GM18508 (cell line): Measurements from ENCODE around the gene FGF18.

Source experiments
- ATAC-seq: cut with Tn5 transposase; IDR thresholded peaks from one replicate; pipeline ENCODE4 v1.9.1; 2021; ENCODE audit warnings: moderate number of reproducible peaks; ENCODE audit not compliant: insufficient read depth, unreplicated experiment

FGF18 gene

DNA sequence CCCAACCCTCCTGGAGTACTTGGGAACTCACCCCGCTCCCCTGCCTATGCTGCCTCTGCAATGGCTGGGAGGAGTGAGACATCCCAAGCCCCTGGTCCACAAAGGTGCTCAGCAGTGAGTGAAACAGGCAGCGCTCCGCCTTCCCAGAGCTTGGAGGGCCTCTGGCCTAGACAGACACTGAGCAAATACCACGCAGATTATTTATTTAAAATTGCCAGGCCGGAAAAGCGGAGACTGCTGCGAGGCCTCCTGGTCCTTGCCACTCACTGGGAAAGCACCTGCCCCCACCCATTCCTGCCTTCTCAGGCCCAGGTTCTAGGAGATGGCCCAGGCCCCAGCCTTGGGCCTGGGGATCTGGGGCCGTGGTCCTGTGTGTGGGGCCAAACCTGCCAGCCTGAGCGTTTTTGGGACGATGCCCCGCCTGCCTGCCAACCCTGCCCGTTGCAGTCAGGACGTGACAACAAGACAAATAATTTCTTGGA is 17.4 kb downstream of the FGF18 start:
- no peak for ATAC-seq

DNA sequence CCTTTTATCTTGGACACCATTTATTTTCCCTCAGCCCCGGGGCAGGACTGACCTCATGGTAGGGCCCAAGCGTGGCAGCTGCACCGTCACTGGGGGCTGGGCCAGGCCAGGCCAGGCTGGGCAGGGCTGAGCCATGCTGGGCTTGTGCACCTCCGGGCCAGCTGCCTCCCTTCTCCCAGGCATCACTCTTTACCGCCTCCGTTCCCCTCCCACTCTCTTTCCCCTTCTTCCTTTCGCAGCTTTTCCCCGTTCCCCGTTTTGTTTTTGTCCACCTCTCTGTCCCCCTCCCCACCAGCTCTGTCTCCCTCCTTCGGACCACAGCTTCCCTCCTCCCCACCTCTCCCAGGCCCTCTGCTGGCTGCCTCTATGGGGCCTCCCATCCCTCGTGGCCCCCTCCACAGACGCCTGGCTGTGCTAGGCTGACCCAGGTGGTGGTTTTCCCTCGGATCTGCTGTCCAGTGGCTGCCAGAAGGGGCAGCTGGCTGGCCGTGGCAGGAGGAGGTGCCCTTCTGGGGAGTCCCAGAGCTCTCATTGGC is 17.9 kb downstream of the FGF18 start:
- ATAC-seq: no peak

DNA sequence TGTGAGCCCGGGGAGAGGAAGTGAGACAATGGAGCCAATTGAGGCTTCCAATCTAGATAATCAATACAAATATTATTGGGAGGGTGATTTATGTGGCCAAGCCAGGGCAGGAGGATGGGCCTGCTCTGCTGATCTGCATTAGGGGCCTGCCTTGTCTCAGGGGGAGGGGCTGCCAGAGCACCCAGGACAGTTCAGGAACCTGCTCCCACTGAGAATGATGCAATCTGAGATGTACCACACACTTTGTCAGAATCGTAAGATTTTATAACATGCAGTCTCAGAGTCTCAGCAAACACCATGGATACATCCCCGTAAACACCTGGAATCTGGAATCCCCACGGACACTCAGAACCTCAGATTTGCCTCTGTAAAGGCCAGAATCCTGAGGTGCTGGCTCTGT is 19.3 kb downstream of the FGF18 start:
- no peak for ATAC-seq

DNA sequence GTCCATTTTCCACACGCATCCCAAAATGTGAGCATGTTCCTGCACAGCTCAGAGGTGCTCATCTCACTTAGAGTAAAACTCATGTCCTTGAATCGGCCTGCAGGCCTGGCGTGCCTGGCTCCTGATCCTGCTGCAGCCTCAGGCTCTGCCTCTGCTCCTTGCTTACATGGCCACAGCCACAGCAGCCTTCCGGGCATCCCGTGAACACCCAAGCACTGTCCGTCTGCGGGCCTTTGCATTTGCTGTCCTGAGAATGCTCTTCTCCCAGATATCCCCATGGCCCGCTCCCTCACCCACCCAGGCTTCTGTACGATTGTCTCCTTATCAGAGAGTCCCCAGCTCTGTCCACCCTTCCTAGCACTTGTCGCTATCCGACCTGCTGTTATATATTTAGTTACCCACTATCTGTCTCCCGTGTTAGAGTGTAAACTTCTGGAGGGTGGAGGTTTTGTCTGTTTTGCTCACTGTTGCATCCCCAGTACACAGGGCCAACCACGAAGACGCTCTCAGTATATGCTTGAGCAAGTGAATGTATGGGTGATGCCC is 21.9 kb downstream of the FGF18 start:
- no peak for ATAC-seq

DNA sequence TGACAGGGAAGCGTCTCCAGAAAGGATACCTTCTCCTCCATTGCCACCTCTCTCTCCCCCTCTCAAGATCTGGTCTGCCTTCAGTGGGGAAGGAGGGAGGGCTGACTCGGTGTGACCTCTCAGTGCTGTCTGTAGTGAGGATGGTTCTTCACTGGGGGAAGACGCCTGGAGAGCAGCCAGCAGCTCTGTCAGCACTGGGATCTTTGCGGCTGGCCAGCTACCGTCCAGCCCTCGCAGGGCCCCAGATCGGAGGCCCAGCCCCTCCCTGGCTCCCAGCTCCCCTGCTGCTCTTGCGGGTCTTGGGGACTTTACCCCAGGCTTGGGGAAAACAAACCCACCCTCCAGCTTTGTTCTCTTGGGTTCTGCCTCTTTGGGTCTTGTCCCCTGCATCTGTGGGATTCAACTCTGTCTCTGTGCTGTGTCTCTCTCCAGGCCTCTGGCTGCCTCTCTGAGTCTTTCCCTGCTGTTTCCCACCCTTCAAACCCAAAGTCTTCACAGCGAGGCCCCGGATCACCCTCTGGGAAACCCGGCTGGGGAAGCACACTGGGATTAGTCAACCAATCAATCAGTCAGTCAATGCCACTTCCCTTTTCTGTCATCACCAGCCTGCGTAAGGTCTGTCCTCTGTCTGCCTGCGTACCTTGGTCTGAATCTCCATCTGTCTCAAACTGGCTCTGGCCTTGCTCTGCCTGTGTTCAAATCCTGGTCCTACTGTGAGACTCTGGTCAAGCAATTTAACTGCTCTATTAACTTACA is 23.0 kb downstream of the FGF18 start:
- ATAC-seq: no peak

DNA sequence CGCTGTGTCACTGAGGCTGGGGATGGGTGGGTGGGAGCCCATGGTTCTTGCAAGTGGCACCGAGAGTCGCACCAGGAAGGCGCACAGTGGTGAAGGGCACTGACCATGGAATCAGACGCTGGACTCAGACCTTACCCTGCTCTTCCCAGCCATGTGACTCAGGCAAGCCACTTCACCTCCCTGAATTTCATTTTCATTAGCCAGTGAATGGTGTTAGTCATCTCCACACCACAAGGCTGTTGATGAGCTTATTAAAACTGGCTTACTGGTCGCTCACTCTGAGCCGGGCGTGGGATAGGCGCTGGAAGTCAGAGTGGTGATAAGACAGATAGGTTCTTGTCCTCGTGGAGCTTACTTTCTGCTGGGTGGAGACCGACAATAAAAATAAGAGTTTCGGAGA is 25.1 kb downstream of the FGF18 start:
- no peak for ATAC-seq

DNA sequence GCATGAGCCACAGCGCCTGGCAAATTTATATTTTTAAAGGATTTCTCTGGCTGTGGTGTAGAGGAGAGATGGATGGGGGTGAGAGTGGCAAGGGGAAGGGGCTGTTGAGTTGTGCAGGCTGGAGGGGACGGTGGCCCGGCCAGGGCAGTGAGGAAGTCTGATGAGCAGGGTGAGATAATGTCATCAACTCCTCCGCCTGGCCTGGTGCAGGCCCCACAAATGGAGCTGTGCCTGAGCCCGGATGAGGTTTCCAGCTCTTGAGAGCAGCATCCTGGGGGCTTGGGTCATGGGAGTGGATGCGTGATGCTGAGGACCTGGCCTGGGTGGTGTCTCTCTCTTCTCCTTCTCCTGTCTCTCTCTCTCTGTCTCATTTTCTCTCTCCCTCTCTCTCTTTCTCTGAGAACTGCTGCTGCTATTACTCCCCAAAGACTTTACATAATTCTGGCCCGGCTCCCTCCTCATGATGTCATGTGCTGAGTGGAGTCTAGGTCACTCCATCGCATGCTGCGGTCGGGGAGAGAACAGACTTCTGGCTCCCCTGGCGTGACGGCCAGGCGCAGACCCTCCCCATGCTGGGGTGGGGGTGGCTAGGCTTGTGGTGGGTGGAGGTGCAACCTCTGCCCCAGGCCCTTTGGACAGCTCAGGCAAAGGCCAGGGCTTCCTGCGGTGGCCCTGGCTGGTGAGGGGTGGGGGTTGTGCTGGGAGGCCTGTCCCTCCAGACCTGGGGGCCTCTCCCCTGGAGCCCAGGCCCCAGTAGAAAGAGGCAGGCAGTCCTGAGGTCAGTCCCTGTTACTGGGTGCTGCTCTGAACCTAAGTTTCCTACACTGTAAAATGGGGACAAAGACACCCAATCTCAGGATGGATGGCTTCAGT is 26.4 kb downstream of the FGF18 start:
- ATAC-seq: no peak

DNA sequence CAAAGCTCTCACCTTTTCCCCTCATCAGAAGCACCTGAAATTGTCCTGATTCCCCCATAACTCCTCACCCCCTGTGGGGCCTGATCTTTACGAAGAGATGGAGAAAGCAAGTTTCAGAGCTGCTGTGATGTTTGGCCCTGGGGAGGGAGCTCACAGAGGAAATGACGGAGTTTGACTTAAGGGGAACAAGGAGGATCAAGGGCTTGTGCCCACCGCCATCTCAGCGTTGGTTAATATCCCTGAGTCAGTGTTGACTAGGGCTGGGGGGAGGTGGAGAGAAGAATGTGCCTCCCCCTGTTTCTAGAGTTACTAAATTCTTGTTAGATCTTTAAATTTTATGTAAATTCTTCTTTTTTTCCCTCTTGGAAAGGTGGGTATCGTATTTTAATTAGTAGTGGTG is 27.8 kb downstream of the FGF18 start:
- ATAC-seq: no peak

DNA sequence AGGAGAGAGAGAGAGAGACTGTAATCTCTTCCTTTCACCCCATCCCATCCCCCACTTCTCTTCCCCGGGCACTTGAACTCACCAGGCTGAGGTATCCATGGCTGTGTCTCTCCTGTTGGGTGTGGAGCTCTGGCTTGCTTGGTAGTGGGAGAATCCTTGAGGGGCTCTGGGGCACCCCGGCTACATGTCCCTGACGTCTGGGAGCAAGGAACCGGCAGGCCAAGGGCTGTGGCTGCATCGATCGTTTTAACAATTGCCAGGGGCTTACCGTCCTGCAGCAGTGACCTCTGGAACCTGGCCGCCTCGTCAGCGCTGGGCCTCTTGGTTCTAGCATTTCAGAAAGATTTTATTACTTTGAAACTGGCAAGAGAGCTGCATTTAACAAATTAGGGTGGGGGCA is 30.0 kb downstream of the FGF18 start:
- ATAC-seq: no peak

DNA sequence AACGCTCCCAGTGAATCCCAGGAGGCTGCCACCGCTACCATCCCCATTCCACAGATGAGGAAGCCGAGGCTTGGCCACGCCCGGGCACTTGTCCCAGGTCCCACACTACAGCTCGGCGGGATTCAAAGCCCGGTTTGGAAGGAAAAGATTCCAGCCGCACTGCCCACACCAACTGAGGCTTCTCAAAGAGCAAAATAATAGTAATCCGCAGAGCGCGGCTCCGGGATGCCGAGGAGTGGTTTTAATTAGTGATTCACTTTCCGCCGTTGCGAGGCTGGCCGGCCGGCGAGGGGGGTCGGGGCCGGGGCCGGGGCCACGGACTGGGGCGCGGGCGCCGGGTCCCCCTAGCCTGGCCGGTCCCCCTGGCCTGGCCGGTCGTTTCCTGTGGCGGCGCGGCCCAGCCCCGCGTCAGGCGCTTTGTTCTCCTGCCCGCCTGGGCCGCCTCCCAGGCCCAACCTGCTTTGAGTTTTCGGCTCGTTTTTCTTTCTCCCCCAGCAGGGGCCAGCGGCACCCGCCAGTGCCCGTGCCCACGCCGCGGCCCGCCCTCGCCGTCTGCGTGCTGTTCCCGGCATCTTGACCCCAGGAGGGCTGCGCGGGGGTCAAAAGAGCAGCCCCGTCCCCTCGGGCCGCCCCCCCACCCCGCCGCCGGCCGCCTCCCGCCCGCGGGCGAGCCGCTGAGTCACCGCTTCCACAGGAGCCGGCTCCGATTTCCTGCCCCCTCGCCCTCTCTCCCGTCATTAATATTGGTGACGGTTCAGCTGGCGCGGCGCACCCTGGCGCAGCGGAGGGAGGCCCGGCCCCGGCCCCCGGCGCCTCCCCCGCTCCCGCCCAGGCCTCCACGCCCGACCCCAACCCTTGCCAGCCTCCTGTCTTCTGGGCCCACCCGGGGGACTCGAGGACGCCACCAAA is 31.2 kb downstream of the FGF18 start:
- no peak for ATAC-seq

DNA sequence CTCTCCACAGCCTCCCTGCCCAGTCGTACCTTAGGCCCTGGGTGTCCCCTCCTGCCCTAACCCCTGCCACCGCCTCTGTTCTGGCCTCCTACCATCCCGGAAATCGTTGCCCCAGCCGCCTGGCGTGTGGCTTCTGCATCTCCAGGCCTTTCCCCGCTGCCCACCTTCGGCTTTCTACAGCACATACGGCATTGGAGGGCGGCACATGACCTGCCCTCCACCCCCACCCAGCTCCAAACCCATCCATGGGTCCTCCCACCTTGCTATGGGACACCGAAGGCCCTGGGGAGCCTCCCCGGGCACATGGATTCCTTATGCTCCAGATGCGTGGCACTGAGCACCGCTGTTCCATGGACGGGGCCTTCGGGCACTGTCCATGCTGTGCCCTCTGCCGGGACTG is 32.0 kb downstream of the FGF18 start:
- ATAC-seq: no peak

DNA sequence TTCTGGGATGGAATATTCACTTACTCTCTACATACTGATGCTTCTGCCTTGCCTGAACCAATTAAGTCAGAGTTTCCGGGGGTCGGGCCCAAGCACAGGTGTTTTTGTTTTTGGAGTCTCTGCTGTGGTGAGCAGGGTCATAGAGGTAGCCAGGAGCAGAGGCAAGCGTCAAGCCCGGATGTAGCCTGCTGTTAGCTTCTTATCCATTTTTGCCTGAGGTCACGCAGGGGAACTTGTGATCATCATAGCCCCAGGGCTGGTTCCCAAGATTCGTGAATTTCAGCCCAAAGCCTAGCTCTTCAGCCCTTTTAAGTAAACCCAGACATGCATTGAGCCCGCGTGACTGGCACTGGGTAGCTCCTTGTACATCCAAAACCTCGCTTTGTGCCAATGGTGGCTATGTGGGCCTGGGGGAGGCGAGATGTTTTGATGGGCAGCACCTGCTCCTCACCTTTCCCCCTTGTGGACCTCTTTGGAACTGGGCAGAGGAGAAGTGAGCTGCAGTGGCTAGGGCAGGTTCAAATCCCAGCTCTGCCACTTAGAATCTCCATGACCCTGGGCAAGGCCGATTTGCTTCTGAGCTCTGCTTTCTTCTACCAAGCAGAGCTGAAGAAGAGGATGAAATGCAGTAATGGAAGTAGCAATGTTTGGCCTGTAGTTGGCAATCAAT is 33.7 kb downstream of the FGF18 start:
- ATAC-seq: no peak

DNA sequence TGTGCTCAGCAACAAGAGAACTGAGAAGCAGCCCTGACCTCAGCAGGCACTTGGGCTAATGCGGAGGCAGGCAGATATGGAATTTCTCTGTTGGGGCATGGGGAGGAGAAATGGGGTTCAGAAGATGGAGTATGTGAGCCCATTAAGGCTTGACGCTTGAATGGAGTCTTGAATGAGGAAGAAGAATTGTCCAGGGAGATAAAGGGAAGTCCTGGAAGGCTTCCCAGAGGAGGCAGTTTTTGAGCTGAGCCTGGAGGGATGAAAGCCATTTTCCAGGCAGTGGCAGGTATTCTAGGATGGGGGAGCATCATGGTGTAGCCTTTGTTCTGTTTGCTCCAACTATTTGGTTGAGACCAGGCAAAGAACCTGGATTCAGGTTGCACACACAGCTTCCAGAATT is 34.5 kb downstream of the FGF18 start:
- ATAC-seq: no peak

DNA sequence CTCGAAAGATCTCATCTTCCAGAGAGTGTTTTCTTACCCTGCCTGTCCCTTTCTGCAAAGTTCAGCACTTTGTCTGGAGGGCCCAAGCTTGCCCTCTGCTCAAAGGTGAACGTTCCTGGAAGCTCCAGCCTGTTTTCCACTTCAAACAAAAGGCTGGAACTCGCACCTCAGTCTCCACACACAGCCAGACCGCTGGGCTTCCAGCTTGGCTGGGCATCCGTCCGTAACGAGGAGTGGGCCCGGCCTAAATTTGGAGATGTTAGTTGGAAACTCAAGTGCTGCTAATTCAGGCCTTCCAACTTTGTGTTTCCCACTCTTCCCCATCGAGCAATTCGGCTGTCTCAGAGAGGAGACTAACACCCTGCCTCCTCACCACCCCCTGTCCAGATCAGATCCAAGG is 35.1 kb downstream of the FGF18 start:
- ATAC-seq: no peak

DNA sequence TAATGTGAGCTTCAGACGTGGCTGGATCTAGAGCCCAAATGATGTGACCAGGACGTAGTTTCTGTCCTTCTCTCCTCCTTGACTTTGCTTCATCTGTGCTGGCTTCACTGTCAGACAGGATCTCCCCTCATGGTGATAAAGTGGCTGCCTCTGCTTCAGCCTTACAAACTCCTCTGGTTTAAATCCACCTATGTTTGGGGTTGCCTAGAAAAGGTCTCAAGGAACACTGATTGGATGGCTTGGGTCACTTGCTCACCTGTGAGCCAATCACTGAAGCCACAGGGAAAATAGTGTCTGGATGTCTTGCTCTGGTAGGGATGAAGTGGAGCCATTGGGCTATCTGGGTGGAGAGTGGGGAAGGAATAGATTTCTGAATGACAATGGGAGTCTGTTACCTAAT is 36.1 kb downstream of the FGF18 start:
- ATAC-seq: no peak

DNA sequence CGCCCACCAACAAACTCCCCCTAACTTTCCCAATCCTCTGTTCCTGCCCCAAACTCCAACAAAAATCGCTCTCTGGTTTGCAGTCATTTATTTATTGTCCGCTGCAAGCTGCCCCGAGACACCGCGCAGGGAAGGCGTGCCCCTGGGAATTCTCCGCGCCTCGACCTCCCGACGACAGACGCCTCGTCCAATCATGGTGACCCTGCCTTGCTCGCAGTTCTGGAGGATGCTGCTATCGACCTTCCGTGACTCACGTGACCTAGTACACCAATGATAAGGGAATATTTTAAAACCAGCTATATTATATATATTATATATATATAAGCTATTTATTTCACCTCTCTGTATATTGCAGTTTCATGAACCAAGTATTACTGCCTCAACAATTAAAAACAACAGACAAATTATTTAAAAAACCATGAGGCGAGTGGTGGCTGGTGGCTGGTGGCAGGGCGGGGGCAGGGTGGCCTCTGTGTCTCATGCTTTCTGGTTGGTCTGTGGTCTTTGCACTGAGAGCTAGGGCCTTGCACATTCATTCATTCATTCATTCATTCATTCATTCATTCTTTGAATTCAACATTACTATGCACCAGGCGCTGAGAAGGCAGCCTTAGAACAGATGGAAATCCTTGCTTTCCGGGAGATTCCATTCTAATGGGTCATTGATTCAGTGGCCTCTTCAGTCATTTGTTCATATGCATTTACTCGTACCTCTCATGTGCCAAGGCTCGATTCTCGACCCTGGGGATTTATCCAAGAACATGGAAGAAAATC is 37.9 kb downstream of the FGF18 start:
- ATAC-seq: no peak

DNA sequence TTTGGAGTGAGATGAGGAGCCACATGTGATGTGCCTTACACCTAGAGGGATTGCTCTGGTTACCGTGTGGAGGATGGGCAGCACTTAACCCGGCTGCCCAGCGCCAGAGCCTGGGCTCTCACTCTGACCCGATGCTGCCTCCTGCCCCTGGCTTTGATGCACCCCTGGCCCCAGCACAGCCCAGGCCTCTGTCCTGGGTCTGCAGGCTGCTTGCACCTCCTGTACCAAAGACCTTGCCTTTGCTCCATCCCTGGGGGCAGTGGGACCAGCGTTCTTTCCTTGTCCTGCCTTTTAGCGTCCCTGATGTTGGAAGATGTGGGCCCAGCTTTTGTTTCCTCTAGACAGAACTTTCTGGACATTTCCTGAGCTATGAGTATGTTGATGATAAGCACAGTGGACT is 40.4 kb downstream of the FGF18 start:
- no peak for ATAC-seq

DNA sequence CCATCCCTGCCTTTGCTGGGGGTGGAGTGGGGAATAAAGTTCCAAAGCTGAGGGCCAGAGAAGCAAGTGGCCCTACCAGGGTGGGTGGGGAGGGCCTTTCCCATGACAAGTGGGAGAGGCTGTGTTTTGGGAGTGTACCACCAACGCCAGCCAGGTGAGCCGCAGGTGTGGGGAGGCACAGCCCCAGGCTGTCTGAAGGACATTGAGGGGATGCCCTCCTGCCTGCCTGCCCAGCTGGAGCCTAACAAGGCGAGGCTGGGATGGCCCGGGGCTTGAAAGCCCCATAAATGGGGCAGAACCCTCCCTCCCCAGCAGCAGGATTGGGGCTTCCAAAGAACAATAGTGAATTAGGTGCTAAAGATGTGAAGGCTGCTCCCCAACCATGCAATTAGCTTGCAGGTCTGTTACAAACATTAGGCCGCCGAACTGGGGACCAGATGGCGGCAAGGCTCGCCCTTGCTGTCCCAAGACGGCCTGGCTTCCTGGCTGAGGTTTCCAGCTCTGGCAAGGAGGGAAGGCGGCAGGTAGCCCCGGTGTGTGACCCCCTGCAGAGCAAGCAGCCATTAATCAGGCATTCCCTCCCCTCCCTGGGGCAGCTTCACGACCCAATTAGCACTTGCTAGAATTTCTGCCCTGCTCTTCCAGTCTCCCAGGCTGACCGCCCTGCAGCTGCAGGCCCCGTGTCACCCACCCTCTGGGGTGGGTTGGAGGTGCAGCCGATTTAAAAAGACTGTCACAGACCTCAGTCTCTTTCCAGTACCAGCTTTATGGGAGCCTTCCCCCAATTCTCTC is 42.9 kb downstream of the FGF18 start:
- ATAC-seq: no peak
